Colonic mucosa (tissue), 4 donors: Measurements from ENCODE around the gene C14orf119. TPM values are rescaled to one million over a fixed set of nuclear protein-coding genes. Genes with fewer than 3 reads are reported as not detected.

ENCODE experiments used
- DNase-seq: peaks from one replicate; pipeline ENCODE4 v3.0.0-alpha.2; 2020
- H3K27ac ChIP-seq: fragments of 200-600 bp; one replicate; pipeline ENCODE4 v1.8.0; 2021
- H3K27me3 ChIP-seq: fragments of 200-600 bp; one replicate; pipeline ENCODE4 v1.8.0; 2021
- H3K36me3 ChIP-seq: fragments of 200-600 bp; one replicate; pipeline ENCODE4 v1.8.0; 2021
- H3K4me1 ChIP-seq: fragments of 200-600 bp; one replicate; pipeline ENCODE4 v1.8.0; 2021; ENCODE audit warnings: mild to moderate bottlenecking
- H3K4me3 ChIP-seq: fragments of 200-600 bp; one replicate; pipeline ENCODE4 v1.8.0; 2021
- H3K9ac ChIP-seq, 2 donors: one replicate each; pipeline ENCODE4 v1.7.0; 2013; ENCODE audit warnings: control low read depth in 2 of 2, low read depth in 2 of 2, low read length in 2 of 2
- H3K9me3 ChIP-seq: fragments of 200-600 bp; one replicate; pipeline ENCODE4 v1.8.0; 2021
- CTCF ChIP-seq: fragments of 200-600 bp; IDR thresholded peaks from one replicate; pipeline ENCODE4 v1.8.0; 2022; ENCODE audit warnings: antibody characterized with exemption, mild to moderate bottlenecking
- intact Hi-C: fragments of 100-400 bp; cut with DNase I; formaldehyde crosslinking; loops from one replicate; pipeline ENCODE4 v1.14.1; 2022
- total RNA-seq, 2 donors: library from RNA; stranded (reverse); fragmentation: NEBNext Ultra II Directional in 1 of 2; extraction: Animal tissue kit (Norgen Biotek cat#: 25700) in 1 of 2; gene quantifications; one replicate each; pipeline ENCODE4 v1.2.1, GENCODE V29; 2021
- donor health status: healthy.
- donor health status: DM: no; HTN: no; CAD: no.
- donor health status: DM: no; HTN: no; CAD: no.

The C14orf119 gene
- total RNA-seq, 2 donors from 2014 or later = 56.2 to 59.2 TPM

GRCh38 chr14:23125011-23125410 is 29.7 kb downstream of the C14orf119 start:
- TF ChIP-seq CTCF = no peak
- H3K27me3 ChIP-seq = no peaks in the 10 kb centered on the region
- H3K27ac ChIP-seq = no peak overlapping the region
- H3K4me3 ChIP-seq = no peak overlapping the region
- H3K9ac ChIP-seq = no peak overlapping the region
- no peaks in the 10 kb centered on the region for H3K36me3 ChIP-seq
- no peaks in the 10 kb centered on the region for H3K9me3 ChIP-seq
- no peaks in the 10 kb centered on the region for H3K4me1 ChIP-seq
- intact Hi-C loops = loop anchor here (10.0 kb wide), 1 partner anchor 170 kb away; no protein-coding TSS in a partner anchor
- DNase-seq = no peak

DNA sequence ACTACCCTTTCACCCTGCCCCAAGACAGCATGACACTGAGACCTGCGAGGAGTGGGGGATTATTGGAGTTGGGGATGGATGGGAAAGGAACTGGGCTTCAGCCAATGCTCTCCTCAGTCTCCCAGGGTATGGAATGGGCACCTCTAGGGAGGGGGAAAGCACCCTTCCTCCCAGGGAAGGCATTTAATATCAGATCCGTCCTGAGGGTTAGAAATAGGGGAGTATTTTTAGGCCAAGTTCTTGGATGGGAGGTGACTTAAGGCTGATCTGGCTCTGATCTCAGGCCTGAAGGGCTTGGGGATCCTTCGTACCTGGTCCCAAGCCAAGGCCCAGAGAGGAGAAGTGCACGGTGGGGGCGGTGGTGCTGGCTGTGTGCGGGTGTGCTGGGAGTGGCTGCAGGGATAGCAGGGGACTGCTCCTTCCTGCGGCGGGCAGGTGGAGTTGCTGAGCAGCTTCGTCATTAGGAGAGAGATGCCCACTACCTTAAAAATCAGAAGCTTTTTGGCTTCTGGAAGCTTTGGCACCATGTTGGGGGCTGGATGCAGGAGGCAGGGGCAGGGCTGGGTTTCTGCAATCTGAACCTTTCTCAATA is 30.7 kb downstream of the C14orf119 start:
- intact Hi-C loops = loop anchor here (10.0 kb wide), 1 partner anchor 169 kb away; no protein-coding TSS in a partner anchor
- Histone ChIP-seq H3K36me3 (no peaks in the 10 kb centered on the region), H3K4me1 (no peaks in the 10 kb centered on the region), H3K9ac (no peak overlapping the region), H3K9me3 (no peaks in the 10 kb centered on the region), H3K4me3 (no peak overlapping the region), H3K27ac (no peak overlapping the region), H3K27me3 (no peaks in the 10 kb centered on the region)
- no peak for DNase-seq
- TF ChIP-seq CTCF = no peak

GRCh38 chr14:23126548-23127278 is 31.4 kb downstream of the C14orf119 start:
- intact Hi-C loops = loop anchor here (10.0 kb wide), 1 partner anchor 168 kb away; no protein-coding TSS in a partner anchor
- no peaks in the 10 kb centered on the region for H3K9me3 ChIP-seq
- H3K27ac ChIP-seq = no peak overlapping the region
- H3K4me3 ChIP-seq = no peak overlapping the region
- no peaks in the 10 kb centered on the region for H3K27me3 ChIP-seq
- no peaks in the 10 kb centered on the region for H3K36me3 ChIP-seq
- H3K4me1 ChIP-seq = no peaks in the 10 kb centered on the region
- no peak for TF ChIP-seq CTCF
- no peak overlapping the region for H3K9ac ChIP-seq
- DNase-seq = no peak

GRCh38 chr14:23127861-23128260 is 32.6 kb downstream of the C14orf119 start:
- H3K27ac ChIP-seq = no peak overlapping the region
- TF ChIP-seq CTCF = no peak
- no peak overlapping the region for H3K4me3 ChIP-seq
- no peaks in the 10 kb centered on the region for H3K36me3 ChIP-seq
- no peak overlapping the region for H3K9ac ChIP-seq
- no peaks in the 10 kb centered on the region for H3K4me1 ChIP-seq
- intact Hi-C loops = loop anchor here (10.0 kb wide), 1 partner anchor 167 kb away; no protein-coding TSS in a partner anchor
- no peaks in the 10 kb centered on the region for H3K9me3 ChIP-seq
- H3K27me3 ChIP-seq = no peaks in the 10 kb centered on the region
- DNase-seq = no peak

DNA sequence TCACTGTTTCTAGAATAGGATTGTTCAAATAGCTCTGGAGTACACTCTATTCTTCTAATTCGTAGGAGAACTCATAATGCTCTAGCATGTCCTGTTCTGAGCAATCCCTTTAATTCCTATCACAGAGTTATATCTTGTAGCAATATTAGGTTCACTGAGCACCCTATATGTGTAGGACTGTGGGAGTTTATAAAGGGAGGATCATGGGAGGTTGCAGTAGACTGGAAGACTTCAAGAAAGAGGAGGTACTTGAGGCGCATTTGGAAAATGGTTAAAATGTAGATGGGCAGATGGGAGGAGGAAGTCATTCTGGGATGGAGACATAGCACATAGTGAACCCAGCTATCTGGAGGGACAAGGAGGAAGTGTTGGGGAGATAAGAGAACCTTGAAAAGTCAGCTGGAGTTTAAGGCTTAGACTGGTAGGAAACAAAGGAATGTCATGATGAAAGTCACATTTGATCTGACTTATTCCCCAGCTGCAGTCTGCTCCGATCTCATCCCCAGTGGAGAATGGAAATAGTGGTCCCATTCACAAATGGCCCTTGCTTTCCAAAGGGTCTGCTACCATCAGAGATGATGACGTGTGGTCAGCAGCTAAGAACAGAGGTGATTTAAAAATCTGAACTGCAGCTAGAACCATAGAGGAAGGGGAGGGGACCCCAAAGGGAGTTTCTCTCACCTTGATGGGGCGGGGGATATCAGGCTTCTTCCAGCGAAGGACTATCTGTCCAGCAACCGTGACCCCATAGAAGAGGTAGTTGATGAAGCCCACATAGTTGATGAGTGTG is 33.9 kb downstream of the C14orf119 start:
- H3K36me3 ChIP-seq = no peaks in the 10 kb centered on the region
- H3K27ac ChIP-seq = no peak overlapping the region

More for the DNA sequence above, 33.9 kb downstream of the C14orf119 start:
- Histone ChIP-seq H3K4me3 (no peak overlapping the region), H3K9ac (no peak overlapping the region), H3K9me3 (no peaks in the 10 kb centered on the region), H3K4me1 (no peaks in the 10 kb centered on the region), H3K27me3 (no peaks in the 10 kb centered on the region)
- intact Hi-C loops = loop anchor here (10.0 kb wide), 1 partner anchor 166 kb away; no protein-coding TSS in a partner anchor
- no peak for TF ChIP-seq CTCF
- no peak for DNase-seq
